Heart left ventricle (tissue), 16 donors: ENCODE data around the gene NOX5. TPM values are rescaled to one million over a fixed set of nuclear protein-coding genes. Genes with fewer than 3 reads are reported as not detected.

Source experiments
- ATAC-seq, 4 donors: fragments of 200-7000 bp; cut with Tn5 transposase; one replicate each; pipeline ENCODE4 v1.9.1; 2020 to 2022; ENCODE audit warnings: moderate library complexity in 4 of 4, mild to moderate bottlenecking in 3 of 4, moderate number of reproducible peaks in 1 of 4
- DNase-seq, 5 donors: peaks; one replicate each; pipeline ENCODE4 v3.0.0-alpha.2; 2020
- H3K27ac ChIP-seq, 12 donors: fragments of 200-600 bp; sonication (generic) in 4 of 12; one replicate each; pipeline versions ENCODE4 v1.5.0 to v1.8.0; 2016 to 2022; ENCODE audit warnings: mild to moderate bottlenecking in 2 of 12
- H3K27me3 ChIP-seq, 9 donors: fragments of 200-600 bp; sonication (generic) in 2 of 9; one replicate each; pipeline versions ENCODE4 v1.5.1 to v1.8.0; 2016 to 2022; ENCODE audit warnings: mild to moderate bottlenecking in 3 of 9
- H3K36me3 ChIP-seq, 9 donors: fragments of 200-600 bp; sonication (generic) in 2 of 9; one replicate each; pipeline versions ENCODE4 v1.5.0 to v1.8.0; 2018 to 2022; ENCODE audit warnings: mild to moderate bottlenecking in 2 of 9
- H3K4me1 ChIP-seq, 12 donors: fragments of 200-600 bp; sonication (generic) in 4 of 12; one replicate each; pipeline versions ENCODE4 v1.5.0 to v1.8.0; 2016 to 2022; ENCODE audit warnings: mild to moderate bottlenecking in 3 of 12
- H3K4me3 ChIP-seq, 12 donors: fragments of 200-600 bp; sonication (generic) in 4 of 12; one replicate each; pipeline versions ENCODE4 v1.5.0 to v1.8.0; 2017 to 2022; ENCODE audit warnings: mild to moderate bottlenecking in 9 of 12, moderate library complexity in 4 of 12
- H3K9me3 ChIP-seq, 12 donors: fragments of 200-600 bp; sonication (generic) in 4 of 12; one replicate each; pipeline versions ENCODE4 v1.5.0 to v1.8.0; 2016 to 2022; ENCODE audit warnings: mild to moderate bottlenecking in 1 of 12
- POLR2A ChIP-seq, 2 donors: fragments of 450-650 bp; IDR thresholded peaks; one replicate each; pipeline ENCODE4 v1.6.1; 2017; ENCODE audit warnings: antibody characterized with exemption in 2 of 2, mild to moderate bottlenecking in 2 of 2, moderate library complexity in 2 of 2
- WGBS, 4 donors: extraction: QIAGEN DNeasy Blood & Tissue Kit in 2 of 4; methylation state at CpG; one replicate each; pipeline versions ENCODE4 v1.1.5 to v1.1.7; 2013 to 2018; 5-methylcytosine and 5-hydroxymethylcytosine counted together
- intact Hi-C, 10 donors: fragments of 100-400 bp; cut with DNase I; formaldehyde crosslinking; loops; one replicate each; pipeline versions ENCODE4 v1.11.1 to v1.14.2; 2022
- polyA plus RNA-seq, 2 donors: library from polyadenylated mRNA; stranded (reverse); fragments of 200-250 nt; gene quantifications; one replicate each; pipeline ENCODE4 v1.2.3, GENCODE V29; 2013
- total RNA-seq, 9 donors: library from RNA; depleted of rRNA in 2 of 9; stranded (reverse); fragments of >200 nt in 2 of 9; fragmentation: NEBNext Ultra II Directional in 3 of 9; extraction: Animal tissue kit (Norgen Biotek cat#: 25700) in 3 of 9; gene quantifications; one replicate each; pipeline versions ENCODE4 v1.1.0 to v1.2.4, GENCODE V29; 2016 to 2023
- TF ChIP-seq, protein P1 (sequence below), 12 donors: fragments of 200-600 bp; sonication (generic) in 4 of 12; IDR thresholded peaks; one replicate each; pipeline versions ENCODE4 v1.5.0 to v1.8.0; 2018 to 2022; ENCODE audit warnings: antibody characterized with exemption in 12 of 12, mild to moderate bottlenecking in 5 of 12
- donor health status: ischemic (EF 13 %, LVEDD 7.1; RV severe dilation, severe dysfunction).
- donor health status: healthy with polysubstance abuse.
- donor health status: DM: no; HTN: yes; CAD: no.
- donor health status: DM: no; HTN: no; CAD: no.
- donor health status: ischemic (EF 25% LVEDD 6.9; RV normal size, moderate dysfunction).
- donor health status: ischemic (EF 25% LVEDD 5.7; RV mildly dilated, moderate dysfunction).
- donor health status: healthy.
- donor health status: DM: yes; HTN: yes; CAD: no.
- donor health status: ischemic (EF 35%, LVEDD 5.7; RV mildly dilated, moderate dysfunction).
- donor health status: nonischemic (EF 11% LVEDD 7.7; RV severe dilation, severe dysfunction).
- donor health status: DM: yes; HTN: yes; CAD: no.
- donor health status: PGD.
- donor health status: ischemic (EF 29% LVEDD 5.4; RV normal size, mild dysfunction).
- donor health status: nonischemic (EF 23%, LVEDD 6.1; RV moderate dilation, normal function).

The NOX5 gene
- total and polyA plus RNA-seq, 11 donors: 0.02 to 0.29 (median 0.04) TPM; not detected in 6

DNA sequence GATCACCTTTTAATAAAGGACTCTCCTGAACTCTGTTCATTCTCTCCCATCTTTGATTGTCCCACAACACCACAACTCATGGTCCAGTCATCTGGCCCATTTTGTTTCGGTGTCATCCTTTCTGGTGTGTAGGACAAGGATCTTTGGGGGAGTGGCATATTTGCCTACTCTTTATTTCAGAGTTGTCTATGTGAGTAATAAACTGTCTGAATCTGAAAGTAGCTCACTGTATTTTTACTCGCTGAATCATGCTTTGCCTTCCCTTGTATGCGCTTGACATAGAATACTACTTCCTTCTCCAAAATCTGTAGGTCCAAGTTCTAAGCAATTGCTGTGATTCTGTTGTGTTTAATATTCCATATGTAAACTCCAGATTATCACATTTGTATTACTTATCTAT lies 29.9 kb upstream of the NOX5 start:
- Histone ChIP-seq H3K36me3 (no peaks in the 10 kb centered on the region), H3K4me3 (no peak overlapping the region), H3K4me1 (peaks cover 0 to 2% (median 0%) of the 10 kb centered on the region in 12 donors), H3K9me3 (no peaks in the 10 kb centered on the region), H3K27me3 (no peaks in the 10 kb centered on the region), H3K27ac (no peak overlapping the region)
- DNase-seq: no peak
- intact Hi-C loops: no loop called here
- 95 to 98% (median 96%) methylated on average over 3 of the region's 3 CpGs for WGBS, 4 donors
- no peak for ATAC-seq
- TF ChIP-seq, protein P1, sequence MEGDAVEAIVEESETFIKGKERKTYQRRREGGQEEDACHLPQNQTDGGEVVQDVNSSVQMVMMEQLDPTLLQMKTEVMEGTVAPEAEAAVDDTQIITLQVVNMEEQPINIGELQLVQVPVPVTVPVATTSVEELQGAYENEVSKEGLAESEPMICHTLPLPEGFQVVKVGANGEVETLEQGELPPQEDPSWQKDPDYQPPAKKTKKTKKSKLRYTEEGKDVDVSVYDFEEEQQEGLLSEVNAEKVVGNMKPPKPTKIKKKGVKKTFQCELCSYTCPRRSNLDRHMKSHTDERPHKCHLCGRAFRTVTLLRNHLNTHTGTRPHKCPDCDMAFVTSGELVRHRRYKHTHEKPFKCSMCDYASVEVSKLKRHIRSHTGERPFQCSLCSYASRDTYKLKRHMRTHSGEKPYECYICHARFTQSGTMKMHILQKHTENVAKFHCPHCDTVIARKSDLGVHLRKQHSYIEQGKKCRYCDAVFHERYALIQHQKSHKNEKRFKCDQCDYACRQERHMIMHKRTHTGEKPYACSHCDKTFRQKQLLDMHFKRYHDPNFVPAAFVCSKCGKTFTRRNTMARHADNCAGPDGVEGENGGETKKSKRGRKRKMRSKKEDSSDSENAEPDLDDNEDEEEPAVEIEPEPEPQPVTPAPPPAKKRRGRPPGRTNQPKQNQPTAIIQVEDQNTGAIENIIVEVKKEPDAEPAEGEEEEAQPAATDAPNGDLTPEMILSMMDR (IDR thresholded peaks at IDR 0.05): no peak
- TF ChIP-seq POLR2A (IDR thresholded peaks at IDR 0.05): no peak

DNA sequence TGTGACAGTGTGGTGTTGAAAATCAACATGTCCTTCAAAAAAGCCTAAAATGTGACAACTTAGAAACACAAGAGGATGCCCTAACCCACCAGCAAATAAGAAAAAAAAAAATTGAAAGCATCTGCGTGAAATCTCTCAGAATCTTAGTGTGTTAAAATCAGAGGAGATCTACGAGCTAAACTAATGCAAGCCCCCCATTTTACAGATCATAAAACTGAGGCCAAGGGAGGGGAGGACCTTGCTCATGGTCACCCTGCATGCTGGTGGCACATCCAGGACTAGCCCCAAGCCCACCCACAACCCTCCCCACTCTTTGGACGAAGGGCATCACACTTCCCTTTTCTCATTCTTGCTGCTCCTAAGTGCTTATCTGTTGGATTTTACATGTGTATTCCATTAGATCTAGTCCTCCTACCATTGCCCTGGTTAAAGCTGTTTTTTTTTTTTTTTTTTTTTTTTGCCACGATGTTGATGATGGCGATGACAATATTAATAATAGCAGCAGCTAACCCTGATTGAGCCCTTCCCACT lies 29.1 kb upstream of the NOX5 start:
- DNase-seq (no peak), ATAC-seq (no peak)
- H3K27me3 ChIP-seq: no peaks in the 10 kb centered on the region
- WGBS, 4 donors: 73 to 82% (median 77%) methylated on average over 5 of the region's 5 CpGs
- H3K9me3 ChIP-seq: no peaks in the 10 kb centered on the region
- intact Hi-C loops: no loop called here
- H3K4me3 ChIP-seq: no peak overlapping the region
- H3K27ac ChIP-seq: no peak overlapping the region
- peaks cover 0 to 10% (median 0%) of the 10 kb centered on the region in 12 donors for H3K4me1 ChIP-seq
- H3K36me3 ChIP-seq: no peaks in the 10 kb centered on the region
- TF ChIP-seq, protein P1 (IDR thresholded peaks at IDR 0.05): no peak
- no peak for TF ChIP-seq POLR2A (IDR thresholded peaks at IDR 0.05)

DNA sequence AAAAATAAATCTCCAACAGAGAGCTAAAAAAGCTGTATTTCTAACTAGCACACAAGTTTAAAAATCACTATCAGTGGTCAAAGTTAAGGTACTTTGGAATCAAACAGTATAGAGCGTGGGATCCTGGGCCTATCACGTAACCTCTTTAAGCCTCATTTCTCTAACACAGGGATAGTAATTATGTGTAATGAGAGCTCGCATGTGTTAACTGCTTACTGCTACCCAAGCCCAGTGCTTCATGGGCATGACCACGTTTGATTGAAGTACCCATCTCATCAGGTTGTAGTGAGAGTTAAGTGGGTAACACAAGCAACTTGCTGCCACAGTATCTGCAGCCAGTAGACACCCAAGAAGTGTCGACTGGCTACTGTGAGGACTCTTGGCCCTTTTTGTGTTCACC lies 28.2 kb upstream of the NOX5 start:
- no peak for ATAC-seq
- no peak overlapping the region for H3K4me3 ChIP-seq
- no peak for DNase-seq
- 78 to 79% (median 78%) methylated on average over 5 of the region's 5 CpGs for WGBS, 4 donors
- no peaks in the 10 kb centered on the region for H3K27me3 ChIP-seq
- intact Hi-C loops: no loop called here
- no peak overlapping the region for H3K27ac ChIP-seq
- H3K4me1 ChIP-seq: peaks cover 0 to 19% (median 2%) of the 10 kb centered on the region in 12 donors
- H3K9me3 ChIP-seq: no peaks in the 10 kb centered on the region
- TF ChIP-seq, protein P1 (IDR thresholded peaks at IDR 0.05): no peak
- no peak for TF ChIP-seq POLR2A (IDR thresholded peaks at IDR 0.05)
- no peaks in the 10 kb centered on the region for H3K36me3 ChIP-seq

DNA sequence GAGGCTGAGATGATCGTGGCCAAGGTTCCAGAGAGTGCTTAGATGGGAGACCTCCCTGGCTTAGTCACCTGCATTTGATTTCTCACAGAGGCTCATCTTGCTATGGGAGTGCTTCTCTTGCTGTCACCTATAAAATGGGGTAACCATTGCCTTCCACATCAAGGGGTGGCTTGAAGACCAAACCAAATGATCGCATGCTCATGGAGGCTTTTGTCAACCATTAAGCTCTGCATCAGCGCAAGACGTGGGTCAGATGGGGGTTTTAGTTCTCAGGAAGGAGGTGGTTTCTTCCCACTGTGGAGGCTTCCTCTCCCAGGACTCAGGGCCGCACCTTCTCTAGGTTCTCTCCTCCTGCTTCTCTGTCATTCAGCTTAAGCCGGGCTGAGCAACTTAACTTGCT lies 27.4 kb upstream of the NOX5 start:
- no peak for TF ChIP-seq POLR2A (IDR thresholded peaks at IDR 0.05)
- Histone ChIP-seq H3K4me3 (no peak overlapping the region), H3K9me3 (no peaks in the 10 kb centered on the region), H3K36me3 (no peaks in the 10 kb centered on the region), H3K27ac (no peak overlapping the region), H3K27me3 (no peaks in the 10 kb centered on the region), H3K4me1 (peaks cover 0 to 27% (median 6%) of the 10 kb centered on the region in 12 donors)
- no peak for DNase-seq
- no peak for ATAC-seq
- intact Hi-C loops: no loop called here
- 87 to 97% (median 91%) methylated on average over 6 of the region's 6 CpGs for WGBS, 4 donors

DNA sequence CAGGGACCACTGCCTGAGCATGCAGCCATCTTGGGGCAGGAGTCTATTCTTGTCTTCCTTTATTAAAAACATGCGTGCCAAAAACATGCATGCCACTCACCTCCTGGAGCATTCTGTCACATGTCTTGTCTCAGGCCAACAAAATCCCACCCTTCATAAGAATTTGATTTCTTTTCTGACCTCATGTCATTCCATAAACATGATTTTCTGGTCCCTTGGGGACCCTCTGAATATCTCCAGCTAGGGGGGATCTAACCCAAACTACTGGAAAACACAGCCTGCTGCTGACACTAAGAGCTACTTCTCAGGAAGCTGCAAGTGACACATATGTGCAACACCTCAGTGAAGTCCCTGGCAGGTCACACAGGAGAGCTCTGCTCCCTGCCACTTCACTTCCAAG lies 26.8 kb upstream of the NOX5 start:
- no peak for TF ChIP-seq POLR2A (IDR thresholded peaks at IDR 0.05)
- TF ChIP-seq, protein P1 (IDR thresholded peaks at IDR 0.05): no peak
- no peak overlapping the region for H3K27ac ChIP-seq
- peaks cover 0 to 31% (median 6%) of the 10 kb centered on the region in 12 donors for H3K4me1 ChIP-seq
- DNase-seq (no peak), ATAC-seq (no peak)
- H3K27me3 ChIP-seq: no peaks in the 10 kb centered on the region
- intact Hi-C loops: no loop called here
- no peaks in the 10 kb centered on the region for H3K9me3 ChIP-seq
- no peak overlapping the region for H3K4me3 ChIP-seq
- 32 to 88% (median 66%) methylated on average over 1 of the region's 1 CpG for WGBS, 4 donors
- H3K36me3 ChIP-seq: no peaks in the 10 kb centered on the region
